Natural killer cell (primary cell): ENCODE measurements around the gene RPL29. TPM values are rescaled to one million over a fixed set of nuclear protein-coding genes. Genes with fewer than 3 reads are reported as not detected.

Source experiments
- ATAC-seq, 3 donors: fragments of 150-1000 bp in 2 of 3; fragments of 200-7000 bp in 1 of 3; cut with Tn5 transposase; 1 replicate in 1 of 3; 2 replicates in 2 of 3; pipeline ENCODE4 v1.10.0; 2021; ENCODE audit warnings: mild to moderate bottlenecking in 2 of 3, moderate library complexity in 2 of 3
- DNase-seq, 2 donors: peaks; one replicate each; pipeline versions ENCODE4 v3.0.0 to v3.0.0-alpha.2; 2013 to 2021; ENCODE audit warnings: mixed read lengths in 1 of 2
- H3K27ac ChIP-seq: one replicate; pipeline ENCODE4 v1.5.1; 2013; ENCODE audit warnings: mild to moderate bottlenecking, low read length
- H3K27me3 ChIP-seq: one replicate; pipeline ENCODE4 v1.6.1; 2013; ENCODE audit warnings: low read length; ENCODE audit not compliant: control insufficient read depth, insufficient read depth
- H3K36me3 ChIP-seq: one replicate; pipeline ENCODE4 v1.6.1; 2013; ENCODE audit warnings: low read length; ENCODE audit not compliant: control insufficient read depth, insufficient read depth
- H3K4me1 ChIP-seq: one replicate; pipeline ENCODE4 v1.6.1; 2013; ENCODE audit warnings: low read length; ENCODE audit not compliant: control insufficient read depth, insufficient read depth
- H3K4me3 ChIP-seq: one replicate; pipeline ENCODE4 v1.5.1; 2013; ENCODE audit warnings: low read length
- H3K9me3 ChIP-seq: one replicate; pipeline ENCODE4 v1.6.1; 2013; ENCODE audit warnings: low read length; ENCODE audit not compliant: control insufficient read depth, insufficient read depth
- H3K27ac Mint-ChIP-seq, 2 donors: one replicate each; pipeline ENCODE4 v1.8.0; 2022; ENCODE audit warnings: mild to moderate bottlenecking in 2 of 2, mixed read lengths in 2 of 2, moderate library complexity in 1 of 2
- H3K27me3 Mint-ChIP-seq, 2 donors: one replicate each; pipeline ENCODE4 v1.8.0; 2022; ENCODE audit warnings: low read depth in 2 of 2, mixed read lengths in 2 of 2
- H3K36me3 Mint-ChIP-seq: one replicate; pipeline ENCODE4 v1.8.0; 2022; ENCODE audit warnings: mixed read lengths
- H3K4me1 Mint-ChIP-seq, 2 donors: one replicate each; pipeline ENCODE4 v1.8.0; 2022; ENCODE audit warnings: mixed read lengths in 2 of 2
- H3K4me3 Mint-ChIP-seq: one replicate; pipeline ENCODE4 v1.8.0; 2022; ENCODE audit warnings: mild to moderate bottlenecking, moderate library complexity, mixed read lengths
- H3K9me3 Mint-ChIP-seq, 2 donors: one replicate each; pipeline ENCODE4 v1.8.0; 2022; ENCODE audit warnings: mixed read lengths in 2 of 2
- WGBS: methylation state at CpG from one replicate; pipeline ENCODE4 v1.1.7; 2013; ENCODE audit warnings: missing lambda C conversion rate; ENCODE audit not compliant: insufficient coverage; 5-methylcytosine and 5-hydroxymethylcytosine counted together
- intact Hi-C: fragments of 100-400 bp; cut with micrococcal nuclease; formaldehyde crosslinking; loops from one replicate; pipeline ENCODE4 v1.14.2; 2022
- total RNA-seq, 4 donors: library from RNA; stranded (reverse); fragments of 120-200 nt in 1 of 4; gene quantifications; one replicate each; pipeline versions ENCODE4 v1.2.3 to v1.2.4, GENCODE V29; 2013 to 2022
- TF ChIP-seq, protein P1 (sequence below): fragments of 200-600 bp; IDR thresholded peaks from one replicate; pipeline ENCODE4 v1.8.0; 2022; ENCODE audit warnings: antibody characterized with exemption

The RPL29 gene
- total RNA-seq, 3 donors from 2014 or later (not counting 1 experiment from before 2014, with no cell fraction given), result 486 to 819 (median 797) TPM

DNA sequence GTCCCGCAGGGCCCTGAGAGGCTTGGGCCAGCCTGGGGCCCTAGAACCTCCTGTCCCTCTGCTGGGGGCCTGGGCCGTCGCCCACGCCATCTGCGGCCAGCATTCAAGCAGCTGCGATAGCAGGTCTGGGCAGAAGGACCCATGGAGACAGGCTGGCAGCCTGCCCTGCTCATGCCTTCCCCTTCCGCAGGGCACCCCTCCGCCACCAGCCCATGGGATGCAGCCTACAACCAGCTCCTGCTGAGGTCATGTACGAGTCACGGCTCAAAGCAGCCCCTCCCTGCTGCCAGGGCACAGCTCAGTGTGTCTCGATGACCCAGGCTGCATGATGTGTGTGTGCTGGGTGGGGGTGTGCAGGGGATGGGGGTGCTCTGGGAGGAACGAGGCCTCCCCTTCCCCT lies 32.9 kb upstream of the RPL29 start:
- no peaks in the 10 kb centered on the region for H3K4me1 Mint-ChIP-seq
- 94% methylated on average over 10 of the region's 12 CpGs for WGBS
- no peaks in the 10 kb centered on the region for H3K36me3 ChIP-seq
- H3K9me3 ChIP-seq, result no peaks in the 10 kb centered on the region
- H3K27ac Mint-ChIP-seq, result no peak overlapping the region
- no peaks in the 10 kb centered on the region for H3K9me3 Mint-ChIP-seq
- H3K27me3 Mint-ChIP-seq, result peaks cover 0 to 3% of the 10 kb centered on the region in 2 donors
- no peak for ATAC-seq
- H3K27me3 ChIP-seq, result no peaks in the 10 kb centered on the region
- no peaks in the 10 kb centered on the region for H3K36me3 Mint-ChIP-seq
- H3K4me1 ChIP-seq, result no peaks in the 10 kb centered on the region
- no peak overlapping the region for H3K27ac ChIP-seq
- H3K4me3 Mint-ChIP-seq, result no peak overlapping the region
- no peak for DNase-seq
- no peak overlapping the region for H3K4me3 ChIP-seq
- intact Hi-C loops, result no loop called here
- TF ChIP-seq, protein P1, sequence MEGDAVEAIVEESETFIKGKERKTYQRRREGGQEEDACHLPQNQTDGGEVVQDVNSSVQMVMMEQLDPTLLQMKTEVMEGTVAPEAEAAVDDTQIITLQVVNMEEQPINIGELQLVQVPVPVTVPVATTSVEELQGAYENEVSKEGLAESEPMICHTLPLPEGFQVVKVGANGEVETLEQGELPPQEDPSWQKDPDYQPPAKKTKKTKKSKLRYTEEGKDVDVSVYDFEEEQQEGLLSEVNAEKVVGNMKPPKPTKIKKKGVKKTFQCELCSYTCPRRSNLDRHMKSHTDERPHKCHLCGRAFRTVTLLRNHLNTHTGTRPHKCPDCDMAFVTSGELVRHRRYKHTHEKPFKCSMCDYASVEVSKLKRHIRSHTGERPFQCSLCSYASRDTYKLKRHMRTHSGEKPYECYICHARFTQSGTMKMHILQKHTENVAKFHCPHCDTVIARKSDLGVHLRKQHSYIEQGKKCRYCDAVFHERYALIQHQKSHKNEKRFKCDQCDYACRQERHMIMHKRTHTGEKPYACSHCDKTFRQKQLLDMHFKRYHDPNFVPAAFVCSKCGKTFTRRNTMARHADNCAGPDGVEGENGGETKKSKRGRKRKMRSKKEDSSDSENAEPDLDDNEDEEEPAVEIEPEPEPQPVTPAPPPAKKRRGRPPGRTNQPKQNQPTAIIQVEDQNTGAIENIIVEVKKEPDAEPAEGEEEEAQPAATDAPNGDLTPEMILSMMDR, result no peak

DNA sequence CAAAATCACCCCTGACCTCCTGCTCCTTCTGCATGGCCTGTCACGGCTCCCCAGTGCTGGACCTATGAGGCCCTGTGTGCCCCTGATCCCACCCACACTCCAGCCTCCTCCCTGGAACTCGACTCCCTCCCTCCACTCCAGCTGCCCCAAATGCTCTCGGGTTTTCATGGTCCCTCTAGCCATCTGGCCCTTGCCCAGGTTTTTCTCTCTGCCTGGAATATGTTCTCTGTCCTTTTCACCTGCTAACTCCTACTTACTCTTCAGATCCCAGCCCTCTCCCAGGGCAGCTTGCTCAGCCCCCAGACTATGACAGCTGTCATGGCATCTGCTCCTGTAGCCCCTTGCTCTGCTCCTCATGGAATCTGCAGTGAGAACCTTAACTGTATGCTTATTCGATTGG lies 30.3 kb upstream of the RPL29 start:
- intact Hi-C loops, result no loop called here
- Mint-ChIP-seq H3K36me3 (no peaks in the 10 kb centered on the region), H3K4me3 (no peak overlapping the region), H3K9me3 (no peaks in the 10 kb centered on the region), H3K27ac (no peak overlapping the region), H3K27me3 (peaks cover 0 to 3% of the 10 kb centered on the region in 2 donors), H3K4me1 (no peaks in the 10 kb centered on the region)
- WGBS, result 83% methylated on average over 4 of the region's 4 CpGs
- no peak for ATAC-seq
- no peaks in the 10 kb centered on the region for H3K9me3 ChIP-seq
- no peak overlapping the region for H3K4me3 ChIP-seq
- H3K27ac ChIP-seq, result no peak overlapping the region
- DNase-seq, result no peak
- no peaks in the 10 kb centered on the region for H3K4me1 ChIP-seq
- TF ChIP-seq, protein P1, result no peak
- H3K36me3 ChIP-seq, result no peaks in the 10 kb centered on the region
- H3K27me3 ChIP-seq, result no peaks in the 10 kb centered on the region

DNA sequence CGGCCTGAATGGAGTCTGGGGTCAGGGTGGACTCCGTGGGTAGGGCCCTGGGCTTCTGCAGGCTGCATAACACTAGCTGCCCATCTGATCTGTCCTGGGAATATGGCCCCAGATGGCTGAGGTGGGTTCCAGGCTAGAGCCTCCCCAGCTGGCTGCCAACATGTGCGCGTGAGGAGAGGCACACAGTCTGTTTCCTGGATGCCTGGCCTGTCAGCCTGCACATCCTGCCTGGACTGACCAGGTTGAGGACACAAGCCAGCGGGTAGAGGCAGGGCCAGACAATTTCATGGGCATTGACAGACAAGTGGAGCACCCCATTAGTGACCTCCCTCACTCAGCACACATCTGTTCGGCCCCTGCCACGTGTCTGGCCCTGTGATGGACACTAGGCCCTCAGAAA lies 29.8 kb upstream of the RPL29 start:
- Mint-ChIP-seq H3K4me1 (no peaks in the 10 kb centered on the region), H3K27ac (no peak overlapping the region), H3K27me3 (peaks cover 0 to 3% of the 10 kb centered on the region in 2 donors), H3K4me3 (no peak overlapping the region), H3K9me3 (no peaks in the 10 kb centered on the region), H3K36me3 (no peaks in the 10 kb centered on the region)
- ATAC-seq (no peak), DNase-seq (no peak)
- Histone ChIP-seq H3K27ac (no peak overlapping the region), H3K36me3 (no peaks in the 10 kb centered on the region), H3K9me3 (no peaks in the 10 kb centered on the region), H3K4me3 (no peak overlapping the region), H3K4me1 (no peaks in the 10 kb centered on the region), H3K27me3 (no peaks in the 10 kb centered on the region)
- TF ChIP-seq, protein P1, result no peak
- WGBS, result 76% methylated on average over 7 of the region's 7 CpGs
- intact Hi-C loops, result no loop called here

DNA sequence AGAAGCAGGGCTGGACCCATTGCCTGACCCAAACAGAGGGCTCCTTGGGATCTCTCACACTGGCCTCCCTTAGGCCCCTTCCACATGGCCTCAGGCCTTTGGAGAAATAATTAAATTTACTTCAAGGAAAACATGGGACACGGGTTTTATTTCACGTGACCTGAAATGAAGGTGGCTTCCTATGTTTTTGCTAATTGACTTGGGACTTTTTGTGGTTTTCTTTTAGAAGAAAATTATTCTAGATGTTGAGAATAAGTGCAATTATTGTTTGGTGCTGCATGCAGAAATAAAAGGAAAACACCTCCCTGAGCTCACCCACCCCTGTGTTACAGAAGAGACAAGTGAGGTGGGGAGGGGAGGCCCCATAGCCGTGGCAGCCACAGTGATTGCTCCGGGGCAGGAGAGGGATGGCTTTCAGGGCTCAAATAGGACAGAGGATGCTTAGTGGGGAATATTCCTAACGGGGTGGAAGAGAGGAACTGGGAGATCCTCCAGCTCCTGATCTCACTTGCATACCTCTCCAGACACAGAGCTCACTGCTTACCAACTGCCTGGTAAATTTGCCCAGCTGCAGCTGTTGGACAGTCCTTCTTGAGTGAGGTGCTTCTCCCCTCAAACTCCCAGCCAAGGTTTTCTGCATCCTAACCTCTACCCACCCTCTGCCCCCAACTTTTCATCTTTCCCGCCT lies 29.2 kb upstream of the RPL29 start:
- H3K9me3 ChIP-seq, result no peaks in the 10 kb centered on the region
- no peaks in the 10 kb centered on the region for H3K27me3 ChIP-seq
- 71% methylated on average over 6 of the region's 6 CpGs for WGBS
- H3K4me1 Mint-ChIP-seq, result no peaks in the 10 kb centered on the region
- H3K27me3 Mint-ChIP-seq, result peaks cover 0 to 3% of the 10 kb centered on the region in 2 donors
- TF ChIP-seq, protein P1, result no peak
- H3K4me3 ChIP-seq, result no peak overlapping the region
- H3K4me1 ChIP-seq, result peaks cover 2% of the 10 kb centered on the region
- no peaks in the 10 kb centered on the region for H3K9me3 Mint-ChIP-seq
- intact Hi-C loops, result no loop called here
- ATAC-seq, result no peak
- no peak overlapping the region for H3K27ac ChIP-seq
- H3K36me3 Mint-ChIP-seq, result no peaks in the 10 kb centered on the region
- H3K27ac Mint-ChIP-seq, result no peak overlapping the region
- no peaks in the 10 kb centered on the region for H3K36me3 ChIP-seq
- DNase-seq, result no peak
- no peak overlapping the region for H3K4me3 Mint-ChIP-seq
